Measurements from ENCODE around the gene CLDN8. TPM values are rescaled to one million over a fixed set of nuclear protein-coding genes. Genes with fewer than 3 reads are reported as not detected.
A peak's percentile ranks its signal among the peaks of the same experiment; 100 is the strongest.

The CLDN8 gene
- total RNA-seq: not detected in 2 replicates
- long read RNA-seq: 0 reads

- Mint-ChIP-seq H3K27me3 (ENCODE audit: unreplicated experiment) (no peaks in the 10 kb centered on the region), H3K9me3 (ENCODE audit: unreplicated experiment) (no peaks in the 10 kb centered on the region), H3K27ac (ENCODE audit: unreplicated experiment) (no peak within 1 kb of the TSS), H3K4me3 (ENCODE audit: unreplicated experiment) (no peak within 1 kb of the TSS), H3K36me3 (ENCODE audit: unreplicated experiment) (no peaks in the 10 kb centered on the region), H3K4me1 (ENCODE audit: unreplicated experiment) (peaks cover 2% of the 10 kb centered on the region)
- DNase-seq (ENCODE audit: extremely low spot score, unreplicated experiment): no peak
- TF ChIP-seq, protein P1, sequence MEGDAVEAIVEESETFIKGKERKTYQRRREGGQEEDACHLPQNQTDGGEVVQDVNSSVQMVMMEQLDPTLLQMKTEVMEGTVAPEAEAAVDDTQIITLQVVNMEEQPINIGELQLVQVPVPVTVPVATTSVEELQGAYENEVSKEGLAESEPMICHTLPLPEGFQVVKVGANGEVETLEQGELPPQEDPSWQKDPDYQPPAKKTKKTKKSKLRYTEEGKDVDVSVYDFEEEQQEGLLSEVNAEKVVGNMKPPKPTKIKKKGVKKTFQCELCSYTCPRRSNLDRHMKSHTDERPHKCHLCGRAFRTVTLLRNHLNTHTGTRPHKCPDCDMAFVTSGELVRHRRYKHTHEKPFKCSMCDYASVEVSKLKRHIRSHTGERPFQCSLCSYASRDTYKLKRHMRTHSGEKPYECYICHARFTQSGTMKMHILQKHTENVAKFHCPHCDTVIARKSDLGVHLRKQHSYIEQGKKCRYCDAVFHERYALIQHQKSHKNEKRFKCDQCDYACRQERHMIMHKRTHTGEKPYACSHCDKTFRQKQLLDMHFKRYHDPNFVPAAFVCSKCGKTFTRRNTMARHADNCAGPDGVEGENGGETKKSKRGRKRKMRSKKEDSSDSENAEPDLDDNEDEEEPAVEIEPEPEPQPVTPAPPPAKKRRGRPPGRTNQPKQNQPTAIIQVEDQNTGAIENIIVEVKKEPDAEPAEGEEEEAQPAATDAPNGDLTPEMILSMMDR (IDR thresholded peaks at IDR 0.05): no peak
Measured at GRCh38 chr21:30216041-30216723, at the start of gene CLDN8. TSS of gene CLDN8 (minus strand) at chr21:30216097. CDS start at chr21:30215925, 172 bp downstream.

GRCh38 chr21:30257773-30258172, 41.9 kb upstream of the CLDN8 start:
- peaks cover 4% of the 10 kb centered on the region for H3K4me1 Mint-ChIP-seq (ENCODE audit: unreplicated experiment)

GRCh38 chr21:30256100-30256499, 40.2 kb upstream of the CLDN8 start:
- TF ChIP-seq, protein P1 (IDR thresholded peaks at IDR 0.05): no peak
- Mint-ChIP-seq H3K27ac (ENCODE audit: unreplicated experiment) (no peak overlapping the region), H3K4me3 (ENCODE audit: unreplicated experiment) (no peak overlapping the region), H3K36me3 (ENCODE audit: unreplicated experiment) (no peaks in the 10 kb centered on the region), H3K4me1 (ENCODE audit: unreplicated experiment) (peaks cover 4% of the 10 kb centered on the region), H3K27me3 (ENCODE audit: unreplicated experiment) (no peaks in the 10 kb centered on the region), H3K9me3 (ENCODE audit: unreplicated experiment) (no peaks in the 10 kb centered on the region)
- DNase-seq (ENCODE audit: extremely low spot score, unreplicated experiment): no peak

More at GRCh38 chr21:30257773-30258172, 41.9 kb upstream of the CLDN8 start:
- TF ChIP-seq, protein P1 (IDR thresholded peaks at IDR 0.05): peak; percentile 40
- H3K4me3 Mint-ChIP-seq (ENCODE audit: unreplicated experiment): no peak overlapping the region
- H3K27me3 Mint-ChIP-seq (ENCODE audit: unreplicated experiment): no peaks in the 10 kb centered on the region
- DNase-seq (ENCODE audit: extremely low spot score, unreplicated experiment): no peak
- no peaks in the 10 kb centered on the region for H3K36me3 Mint-ChIP-seq (ENCODE audit: unreplicated experiment)
- H3K27ac Mint-ChIP-seq (ENCODE audit: unreplicated experiment): no peak overlapping the region
- no peaks in the 10 kb centered on the region for H3K9me3 Mint-ChIP-seq (ENCODE audit: unreplicated experiment)

DNA sequence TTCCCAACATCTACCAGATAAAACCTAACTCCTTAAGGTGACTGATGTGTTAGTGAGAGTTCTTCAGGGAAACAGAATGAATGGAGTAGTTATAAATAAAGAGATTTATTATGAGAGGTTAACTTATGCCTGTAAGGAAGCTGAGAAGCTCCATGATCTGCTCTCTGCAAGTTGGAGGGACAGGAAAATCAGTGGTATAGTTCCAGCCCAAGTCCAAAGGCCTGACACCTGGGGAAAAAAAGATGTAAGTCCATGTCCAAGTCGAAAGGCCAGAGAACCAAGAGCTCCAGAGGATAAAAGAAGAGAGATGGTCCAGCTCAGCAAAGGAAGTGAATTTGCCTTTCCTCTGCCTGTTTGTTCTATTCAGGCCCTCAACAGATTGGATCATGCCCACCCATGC, 39.8 kb upstream of the CLDN8 start:
- TF ChIP-seq, protein P1 (IDR thresholded peaks at IDR 0.05): no peak
- peaks cover 4% of the 10 kb centered on the region for H3K4me1 Mint-ChIP-seq (ENCODE audit: unreplicated experiment)
- no peaks in the 10 kb centered on the region for H3K36me3 Mint-ChIP-seq (ENCODE audit: unreplicated experiment)
- DNase-seq (ENCODE audit: extremely low spot score, unreplicated experiment): no peak
- no peaks in the 10 kb centered on the region for H3K9me3 Mint-ChIP-seq (ENCODE audit: unreplicated experiment)
- H3K4me3 Mint-ChIP-seq (ENCODE audit: unreplicated experiment): no peak overlapping the region
- no peaks in the 10 kb centered on the region for H3K27me3 Mint-ChIP-seq (ENCODE audit: unreplicated experiment)
- H3K27ac Mint-ChIP-seq (ENCODE audit: unreplicated experiment): no peak overlapping the region

DNA sequence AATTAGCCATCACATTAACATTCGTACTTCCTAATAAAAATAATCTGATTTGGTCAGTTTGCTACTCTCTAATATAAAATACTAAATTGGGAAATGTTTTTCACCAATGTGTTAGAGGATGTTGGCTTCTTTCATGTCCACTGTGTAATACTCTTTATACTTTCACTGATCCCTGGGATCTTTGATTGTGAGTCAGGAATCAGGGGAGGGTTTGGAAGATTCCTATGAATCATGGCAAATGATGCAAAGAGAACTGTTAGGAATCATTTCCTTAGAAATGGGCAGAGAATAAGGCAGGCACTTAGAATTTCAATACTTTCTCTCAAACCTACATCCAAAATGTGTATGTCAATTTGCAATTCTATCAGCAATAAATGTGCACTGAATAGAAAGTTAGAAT, 35.9 kb upstream of the CLDN8 start:
- H3K27ac Mint-ChIP-seq (ENCODE audit: unreplicated experiment): no peak overlapping the region
- H3K9me3 Mint-ChIP-seq (ENCODE audit: unreplicated experiment): no peaks in the 10 kb centered on the region
- H3K36me3 Mint-ChIP-seq (ENCODE audit: unreplicated experiment): no peaks in the 10 kb centered on the region
- DNase-seq (ENCODE audit: extremely low spot score, unreplicated experiment): no peak
- TF ChIP-seq, protein P1 (IDR thresholded peaks at IDR 0.05): no peak
- peaks cover 7% of the 10 kb centered on the region for H3K27me3 Mint-ChIP-seq (ENCODE audit: unreplicated experiment)
- no peak overlapping the region for H3K4me3 Mint-ChIP-seq (ENCODE audit: unreplicated experiment)
- no peaks in the 10 kb centered on the region for H3K4me1 Mint-ChIP-seq (ENCODE audit: unreplicated experiment)

Data from osteocyte (in vitro differentiated cells).